ENCODE results near the gene SLC37A2.
A peak's percentile ranks its signal among the peaks of the same experiment; 100 is the strongest.

The SLC37A2 gene

GRCh38 chr11:125108469-125108868 lies 45.4 kb downstream of the SLC37A2 start:
- no peak for DNase-seq (ENCODE audit: low read depth in 2 of 2)

- DNase-seq (ENCODE audit: low read depth in 2 of 2): no peak
Observed at GRCh38 chr11:125110506-125110905, 47.4 kb downstream of the SLC37A2 start.

- DNase-seq (ENCODE audit: low read depth in 2 of 2): no peak
Observed at GRCh38 chr11:125111001-125111342, 47.9 kb downstream of the SLC37A2 start.

GRCh38 chr11:125111343-125112207 lies 48.5 kb downstream of the SLC37A2 start, which contains the start of gene TMEM218:
Gene TMEM218 (minus strand): TSS chr11:125111626. CDS start chr11:125102241, 9,385 bp downstream.
- DNase-seq (ENCODE audit: low read depth in 2 of 2): peak; percentile 96

GRCh38 chr11:125112208-125112604 lies 49.1 kb downstream of the SLC37A2 start:
- DNase-seq (ENCODE audit: low read depth in 2 of 2): no peak

- no peak for DNase-seq (ENCODE audit: low read depth in 2 of 2)
Observed at GRCh38 chr11:125114518-125114917, 51.4 kb downstream of the SLC37A2 start.

GRCh38 chr11:125117429-125117828 lies 54.3 kb downstream of the SLC37A2 start:
- DNase-seq (ENCODE audit: low read depth in 2 of 2): no peak

GRCh38 chr11:125123194-125123946 lies 60.3 kb downstream of the SLC37A2 start:
- no peak for DNase-seq (ENCODE audit: low read depth in 2 of 2)

GRCh38 chr11:125123947-125124617 lies 61.0 kb downstream of the SLC37A2 start:
- DNase-seq (ENCODE audit: low read depth in 2 of 2): no peak

- DNase-seq (ENCODE audit: low read depth in 2 of 2): no peak
Observed at GRCh38 chr11:125124618-125124992, 61.5 kb downstream of the SLC37A2 start.

GRCh38 chr11:125128450-125128849 lies 65.3 kb downstream of the SLC37A2 start:
- DNase-seq (ENCODE audit: low read depth in 2 of 2): peak; percentile 25 to 33

- no peak for DNase-seq (ENCODE audit: low read depth in 2 of 2)
Observed at GRCh38 chr11:125129316-125129993, 66.3 kb downstream of the SLC37A2 start.

- DNase-seq (ENCODE audit: low read depth in 2 of 2): no peak
Observed at GRCh38 chr11:125132071-125132470, 69.0 kb downstream of the SLC37A2 start.

GRCh38 chr11:125132596-125132995 lies 69.5 kb downstream of the SLC37A2 start:
- DNase-seq (ENCODE audit: low read depth in 2 of 2): peak; percentile 24 to 33

GRCh38 chr11:125136001-125136400 lies 72.9 kb downstream of the SLC37A2 start:
- no peak for DNase-seq (ENCODE audit: low read depth in 2 of 2)

GRCh38 chr11:125138966-125139365 lies 75.9 kb downstream of the SLC37A2 start:
- DNase-seq (ENCODE audit: low read depth in 2 of 2): no peak

GRCh38 chr11:125139778-125140177 lies 76.7 kb downstream of the SLC37A2 start:
- DNase-seq (ENCODE audit: low read depth in 2 of 2): no peak
